HAP-1 (cell line): ENCODE results near the gene MYO1C.
"Not testable (repeated sequence)": the region's sequence is repeated elsewhere in the genome, so short reads cannot be mapped to it uniquely, and the experiment has no call there.

Source experiments
- DNase-seq, 2 experiments: peaks; one replicate each; pipeline ENCODE4 v3.0.0-alpha.2; 2016 to 2020; ENCODE audit warnings: low spot score in 2 of 2
- H3K27me3 ChIP-seq: fragments of 250-450 bp; sonication (Bioruptor Pico); 2 replicates; pipeline ENCODE4 v1.5.1; 2020; ENCODE audit warnings: low read depth, mild to moderate bottlenecking, moderate library complexity
- H3K36me3 ChIP-seq: fragments of 250-450 bp; sonication (Bioruptor Pico); replicated peaks from 2 replicates; pipeline ENCODE4 v1.5.1; 2020; ENCODE audit warnings: mild to moderate bottlenecking
- H3K4me1 ChIP-seq: fragments of 250-450 bp; sonication (Bioruptor Pico); 2 replicates; pipeline ENCODE4 v1.5.1; 2020; ENCODE audit warnings: mild to moderate bottlenecking
- H3K4me3 ChIP-seq: fragments of 250-450 bp; sonication (Bioruptor Pico); 2 replicates; pipeline ENCODE4 v1.5.1; 2020; ENCODE audit warnings: mild to moderate bottlenecking, moderate library complexity
- H3K9me3 ChIP-seq: fragments of 250-450 bp; sonication (Bioruptor Pico); 2 replicates; pipeline ENCODE4 v1.5.1; 2020; ENCODE audit warnings: mild to moderate bottlenecking, moderate library complexity
- in situ Hi-C: fragments of 300-500 bp; cut with MboI; formaldehyde crosslinking; loops from 3 replicates; pipeline ENCODE4 v1.14.3; 2020; ENCODE audit warnings: low sequenced_read_pairs, inconsistent platforms, mixed read lengths

Gene MYO1C

DNA sequence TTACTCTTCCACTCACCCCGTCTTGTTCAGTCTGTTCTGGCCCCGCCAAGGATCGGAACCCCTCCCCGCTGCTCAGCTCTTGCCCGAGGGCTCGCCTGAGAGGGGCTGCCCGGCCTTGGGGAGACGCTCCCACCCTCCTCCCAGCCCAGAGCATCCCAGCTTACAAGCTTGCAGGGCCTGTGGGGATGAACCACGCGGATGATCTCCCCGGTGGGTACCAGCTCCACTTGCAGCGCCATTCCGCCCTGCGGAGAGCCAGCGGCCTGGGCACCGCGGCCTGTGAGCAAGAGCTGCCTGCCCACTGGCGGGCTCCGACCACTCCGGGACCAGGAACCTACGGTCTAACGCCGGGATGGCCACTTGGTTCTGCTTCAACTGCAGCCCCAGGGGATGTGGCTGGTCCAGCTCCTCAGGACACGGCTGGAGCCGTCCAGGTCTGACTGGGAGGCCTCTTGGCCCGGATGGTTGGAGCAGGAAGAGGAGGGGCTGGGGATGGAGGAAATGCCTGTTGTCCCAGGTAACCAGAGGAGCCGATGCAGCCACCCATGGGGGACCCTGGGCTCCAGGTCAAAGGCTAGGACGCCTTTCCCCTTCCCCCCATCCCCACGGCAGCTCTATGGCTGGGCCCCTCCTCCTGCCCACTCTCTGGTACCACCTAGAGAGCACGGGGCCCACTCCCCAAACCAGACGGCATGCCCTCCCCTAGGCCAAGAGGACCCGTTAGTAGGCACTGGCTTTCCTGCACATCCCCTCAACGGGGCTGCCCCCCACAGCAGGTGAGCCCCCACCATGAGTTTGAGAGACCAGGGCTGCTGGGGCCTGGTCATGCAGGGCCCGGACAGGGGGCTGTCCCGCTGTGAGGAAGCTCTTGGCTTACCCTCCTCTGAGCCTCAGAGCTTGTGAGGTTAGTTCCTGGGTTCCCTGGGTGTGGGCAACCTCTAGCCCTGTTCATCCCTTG is at the start of gene MYO1C:
MYO1C (minus strand) TSS at position 438 of the 958 bp plus-strand sequence; CDS start at position 239, 199 bp downstream.
- H3K4me1 ChIP-seq = peaks cover 5% of the 10 kb centered on the region; the same call in 1 of the 2 replicates
- in situ Hi-C loops = no loop called here
- no peaks in the 10 kb centered on the region for H3K9me3 ChIP-seq
- no peak for DNase-seq
- no peaks in the 10 kb centered on the region for H3K27me3 ChIP-seq
- peaks cover 11% of the 10 kb centered on the region for H3K36me3 ChIP-seq
- H3K4me3 ChIP-seq = peak within 1 kb of the TSS; percentile 37

DNA sequence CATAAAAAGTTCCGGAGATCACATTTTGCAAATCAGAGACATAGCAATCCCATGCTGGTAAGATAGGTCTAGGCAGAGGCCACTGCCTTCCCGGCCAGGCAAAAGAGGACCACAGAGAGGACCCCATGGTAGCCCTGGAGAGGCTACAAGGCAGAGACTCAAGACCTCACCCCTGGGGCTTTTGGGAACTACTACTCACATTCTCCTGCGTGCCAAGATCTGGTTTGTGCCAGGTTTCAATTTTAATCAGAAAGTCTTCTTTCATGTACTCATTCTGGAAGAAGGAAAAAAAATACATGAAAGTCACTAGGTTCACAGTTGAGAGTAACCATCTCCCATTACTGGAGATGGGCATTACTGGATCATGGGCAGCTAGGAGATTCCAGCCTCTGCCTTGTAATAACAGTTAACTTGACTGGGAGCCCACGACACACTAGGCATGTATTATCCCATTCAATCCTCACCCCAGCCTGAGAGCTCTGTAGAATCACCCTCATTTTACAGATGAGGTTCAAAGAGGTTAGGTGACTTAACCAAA is 49.0 kb upstream of the MYO1C start:
- in situ Hi-C loops = no loop called here
- no peaks in the 10 kb centered on the region for H3K9me3 ChIP-seq
- H3K4me1 ChIP-seq = no peaks in the 10 kb centered on the region
- H3K4me3 ChIP-seq = no peak overlapping the region
- H3K27me3 ChIP-seq = no peaks in the 10 kb centered on the region
- DNase-seq = no peak
- H3K36me3 ChIP-seq = peaks cover 44% of the 10 kb centered on the region

GRCh38 chr17:1539811-1540210 is 47.3 kb upstream of the MYO1C start:
- DNase-seq = no peak
- no peaks in the 10 kb centered on the region for H3K27me3 ChIP-seq
- no peak overlapping the region for H3K4me3 ChIP-seq
- no peaks in the 10 kb centered on the region for H3K9me3 ChIP-seq
- peaks cover 51% of the 10 kb centered on the region for H3K36me3 ChIP-seq
- H3K4me1 ChIP-seq = no peaks in the 10 kb centered on the region
- in situ Hi-C loops = no loop called here

DNA sequence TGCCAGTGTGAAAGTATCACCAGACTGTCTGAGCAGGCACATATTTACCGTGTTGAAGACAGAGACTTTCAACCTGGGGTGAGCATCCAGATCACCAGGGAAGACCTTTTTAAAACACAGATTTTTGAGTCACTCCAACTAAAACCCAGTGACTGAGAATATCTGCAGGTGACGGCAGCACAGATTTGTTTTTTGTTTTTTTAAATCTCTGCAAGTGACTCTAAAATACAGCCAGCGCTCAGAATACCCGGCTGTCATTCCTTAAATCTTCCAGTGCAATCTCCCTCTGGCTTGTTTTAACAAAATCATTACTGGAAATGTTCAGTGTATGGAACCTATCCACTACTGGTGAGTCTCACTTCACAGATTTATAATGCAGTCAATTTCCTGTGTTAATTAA is 43.3 kb upstream of the MYO1C start:
- H3K9me3 ChIP-seq = no peaks in the 10 kb centered on the region
- peaks cover 52% of the 10 kb centered on the region for H3K36me3 ChIP-seq
- in situ Hi-C loops = no loop called here
- no peak overlapping the region for H3K4me3 ChIP-seq
- no peaks in the 10 kb centered on the region for H3K4me1 ChIP-seq
- H3K27me3 ChIP-seq = no peaks in the 10 kb centered on the region
- DNase-seq = no peak

- H3K4me1 ChIP-seq = no peaks in the 10 kb centered on the region
- no peak for DNase-seq
- in situ Hi-C loops = no loop called here
- no peaks in the 10 kb centered on the region for H3K27me3 ChIP-seq
- H3K9me3 ChIP-seq = no peaks in the 10 kb centered on the region
- H3K36me3 ChIP-seq = peaks cover 45% of the 10 kb centered on the region
- H3K4me3 ChIP-seq = no peak overlapping the region
These were observed 41.3 kb upstream of the MYO1C start for GRCh38 chr17:1533661-1534325.

DNA sequence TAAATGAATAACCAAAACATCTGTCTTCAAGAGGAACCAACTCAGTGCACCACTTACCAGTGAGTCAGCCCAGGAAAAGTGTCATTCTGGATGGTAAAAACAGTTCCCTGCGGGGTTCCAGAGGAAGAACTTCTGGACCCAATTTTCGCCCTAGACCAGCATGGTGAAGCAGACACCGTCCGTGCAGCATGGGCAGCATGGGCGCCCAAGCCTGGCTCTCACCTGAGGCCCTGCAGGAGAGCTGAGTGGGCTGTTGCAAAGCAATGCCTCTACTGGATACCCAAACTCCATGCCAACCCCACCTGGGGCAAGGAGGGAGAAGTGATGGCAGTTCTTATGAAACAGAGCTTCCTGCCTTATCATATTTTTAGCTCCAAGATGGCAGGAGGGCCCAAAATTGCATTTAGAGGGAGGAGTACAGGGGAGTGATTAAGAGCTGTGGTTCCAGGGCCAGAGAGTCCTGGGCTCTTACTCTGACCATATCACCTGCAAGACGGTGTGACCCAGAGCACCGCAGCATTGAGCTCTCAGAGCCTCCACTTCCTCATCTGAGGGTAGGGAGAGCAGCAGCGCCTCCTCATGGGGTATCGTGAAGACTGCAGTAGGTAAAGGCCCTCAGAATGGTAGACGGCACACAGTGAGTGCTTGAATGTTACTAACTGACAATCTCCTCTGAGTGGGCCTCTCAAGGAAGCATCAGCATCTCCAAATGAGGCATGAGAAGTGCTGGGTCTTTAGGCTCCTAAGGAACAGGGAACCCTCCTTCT is 40.5 kb upstream of the MYO1C start:
- Histone ChIP-seq H3K36me3 (peaks cover 41% of the 10 kb centered on the region), H3K9me3 (no peaks in the 10 kb centered on the region), H3K4me1 (no peaks in the 10 kb centered on the region), H3K4me3 (no peak overlapping the region), H3K27me3 (no peaks in the 10 kb centered on the region)
- in situ Hi-C loops = no loop called here
- DNase-seq = peak in 1 of 2 experiments; percentile 51

DNA sequence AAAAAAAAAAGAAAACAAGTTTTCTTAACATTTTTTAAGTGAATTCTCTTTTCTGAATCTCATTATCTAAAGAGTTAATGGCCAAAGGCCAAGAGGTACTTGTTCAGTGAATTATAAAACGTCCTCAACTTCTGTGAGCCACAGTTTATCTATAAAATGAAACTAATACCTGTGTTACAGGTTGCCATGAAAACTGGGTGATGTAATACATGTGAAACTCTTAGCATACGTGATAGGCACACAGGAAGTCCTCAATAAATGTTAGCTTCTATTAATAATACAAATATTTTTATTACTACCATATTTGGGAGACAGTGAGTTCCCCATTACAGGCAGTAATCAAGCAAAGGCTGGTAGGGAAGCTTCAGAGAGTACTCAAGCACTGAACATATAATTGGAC is 37.4 kb upstream of the MYO1C start:
- Histone ChIP-seq H3K27me3 (no peaks in the 10 kb centered on the region), H3K9me3 (no peaks in the 10 kb centered on the region), H3K4me1 (no peaks in the 10 kb centered on the region), H3K36me3 (peaks cover 55% of the 10 kb centered on the region), H3K4me3 (no peak overlapping the region)
- DNase-seq = no peak
- in situ Hi-C loops = no loop called here

GRCh38 chr17:1526876-1527275 is 34.4 kb upstream of the MYO1C start:
- peaks cover 40% of the 10 kb centered on the region for H3K36me3 ChIP-seq
- DNase-seq, H3K9me3 ChIP-seq, H3K4me3 ChIP-seq, in situ Hi-C loops, H3K27me3 ChIP-seq, H3K4me1 ChIP-seq: not testable (repeated sequence)

DNA sequence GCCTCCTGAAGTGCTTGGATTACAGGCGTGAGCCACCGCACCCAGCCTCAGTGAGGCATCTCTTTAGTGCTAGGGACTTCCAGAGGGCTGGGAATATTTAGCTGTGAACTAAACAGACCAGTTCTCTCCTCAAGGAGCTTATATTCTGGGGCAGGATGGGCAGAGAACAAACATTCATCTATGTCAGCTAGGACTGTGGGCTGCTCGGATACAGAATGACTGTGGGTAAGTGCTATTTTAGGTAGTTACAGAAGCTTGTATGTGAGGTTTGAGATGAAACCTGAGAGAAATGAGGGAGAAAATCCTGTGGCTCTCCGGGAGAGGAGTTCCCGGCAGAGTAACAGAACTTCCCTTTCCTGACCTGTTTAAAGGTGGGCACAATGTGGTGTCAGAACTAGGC is 30.1 kb upstream of the MYO1C start:
- in situ Hi-C loops = no loop called here
- peaks cover 51% of the 10 kb centered on the region for H3K36me3 ChIP-seq

GRCh38 chr17:1521086-1521640 is 28.7 kb upstream of the MYO1C start:
- H3K27me3 ChIP-seq = no peaks in the 10 kb centered on the region
- DNase-seq = no peak
- no peak overlapping the region for H3K4me3 ChIP-seq
- no peaks in the 10 kb centered on the region for H3K9me3 ChIP-seq
- H3K36me3 ChIP-seq = peaks cover 37% of the 10 kb centered on the region
- in situ Hi-C loops = no loop called here
- H3K4me1 ChIP-seq = no peaks in the 10 kb centered on the region

More for the DNA sequence above, 30.1 kb upstream of the MYO1C start:
- Histone ChIP-seq H3K4me1 (no peaks in the 10 kb centered on the region), H3K9me3 (no peaks in the 10 kb centered on the region), H3K4me3 (no peak overlapping the region), H3K27me3 (no peaks in the 10 kb centered on the region)
- no peak for DNase-seq

DNA sequence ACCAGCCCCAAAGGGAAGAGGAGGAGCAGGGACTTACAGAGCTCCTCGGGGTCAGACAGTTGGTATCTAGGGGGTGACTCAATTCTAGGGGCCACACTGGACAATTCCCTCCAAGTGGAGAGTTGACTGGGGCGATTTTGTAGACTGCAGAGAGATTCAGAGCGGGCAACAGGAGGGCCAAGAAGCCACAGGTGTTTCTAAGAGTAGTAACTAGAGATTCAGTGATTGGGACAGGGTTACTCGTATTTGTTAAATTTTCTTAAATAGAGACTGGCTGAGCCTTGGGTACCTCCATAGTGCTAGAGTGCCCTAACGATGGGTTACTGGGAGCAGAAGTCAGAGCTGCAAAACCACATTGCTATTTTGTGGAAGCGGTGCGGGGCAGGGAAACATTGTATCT is 27.2 kb upstream of the MYO1C start:
- H3K27me3 ChIP-seq = no peaks in the 10 kb centered on the region
- DNase-seq = no peak
- H3K36me3 ChIP-seq = peaks cover 30% of the 10 kb centered on the region
- no peaks in the 10 kb centered on the region for H3K9me3 ChIP-seq
- in situ Hi-C loops = no loop called here
- peaks cover 4% of the 10 kb centered on the region; the same call in 1 of the 2 replicates for H3K4me1 ChIP-seq
- no peak overlapping the region for H3K4me3 ChIP-seq

DNA sequence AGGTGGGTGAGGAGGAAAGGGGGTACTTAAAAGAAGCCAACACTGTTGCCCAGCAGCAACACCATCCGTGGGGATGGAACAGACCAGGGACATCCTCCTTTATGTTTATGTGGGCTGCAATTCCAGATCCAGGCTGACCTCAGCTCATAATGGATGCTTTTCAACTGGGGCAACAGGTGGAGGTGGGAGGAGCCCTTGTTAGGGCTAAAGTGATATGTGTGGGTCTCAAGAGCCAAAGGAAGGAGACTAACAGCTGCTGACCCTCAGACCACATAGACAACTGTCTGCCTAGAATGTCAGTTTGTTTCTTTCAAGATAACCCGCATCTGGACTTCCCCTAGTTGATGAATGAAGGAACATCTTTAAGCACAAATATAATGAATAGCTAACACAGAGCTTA is 25.9 kb upstream of the MYO1C start:
- H3K27me3 ChIP-seq = no peaks in the 10 kb centered on the region
- no peaks in the 10 kb centered on the region for H3K9me3 ChIP-seq
- no peak overlapping the region for H3K4me3 ChIP-seq
- in situ Hi-C loops = no loop called here
- H3K4me1 ChIP-seq = peaks cover 4% of the 10 kb centered on the region; the same call in 1 of the 2 replicates
- peaks cover 28% of the 10 kb centered on the region for H3K36me3 ChIP-seq
- no peak for DNase-seq
